ENCODE results near the gene KANSL1. TPM values are rescaled to one million over a fixed set of nuclear protein-coding genes. Genes with fewer than 3 reads are reported as not detected.
A peak's percentile ranks its signal among the peaks of the same experiment; 100 is the strongest.

The KANSL1 gene
- total and polyA plus RNA-seq, 2 of the 4 experiments (the other 2 are of a cell fraction): 19.1 to 49.6 TPM

- Histone ChIP-seq H2BK120ac (ENCODE audit: low read depth, low read length) (no peak overlapping the region), H2BK20ac (ENCODE audit: low read depth, low read length) (no peak overlapping the region), H3K27ac (ENCODE audit: insufficient read depth, low read length) (no peak overlapping the region), H3K9me3 (ENCODE audit: control insufficient read depth, insufficient read depth, low read length) (no peaks in the 10 kb centered on the region), H4K5ac (ENCODE audit: low read depth, low read length) (no peak overlapping the region), H2BK15ac (ENCODE audit: low read depth, low read length) (no peak overlapping the region), H3K9ac (ENCODE audit: low read depth, low read length) (no peak overlapping the region), H3K9me1 (ENCODE audit: insufficient read depth, low read length) (peaks cover 22% of the 10 kb centered on the region), H4K8ac (ENCODE audit: low read depth in 2 of 2, low read length in 2 of 2) (no peak overlapping the region), H3K14ac (replicated peaks; ENCODE audit: low read depth, low read length) (no peak overlapping the region), H3K4me3 (ENCODE audit: insufficient read depth, low read depth, low read length) (no peak overlapping the region), H3K4ac (ENCODE audit: low read depth, low read length) (no peak overlapping the region), H3K4me2 (ENCODE audit: low read depth, low read length) (no peak overlapping the region), H3K56ac (ENCODE audit: extremely low read depth, insufficient read depth, low read length) (no peak overlapping the region), H4K91ac (ENCODE audit: insufficient read depth, low read depth, low read length) (no peak overlapping the region), H2AK9ac (replicated peaks; ENCODE audit: low read depth, low read length, poor library complexity) (no peak overlapping the region), H3K4me1 (ENCODE audit: control insufficient read depth, insufficient read depth, low read length) (peaks cover 20% of the 10 kb centered on the region), H2AFZ (replicated peaks; ENCODE audit: low read length, poor library complexity) (no peak overlapping the region), H2AK5ac (ENCODE audit: low read depth, low read length) (no peak overlapping the region), H3K18ac (ENCODE audit: low read depth, low read length) (no peak overlapping the region), H3K23ac (ENCODE audit: low read depth, low read length) (no peak overlapping the region), H2BK5ac (ENCODE audit: low read depth, low read length, poor library complexity, severe bottlenecking) (no peak overlapping the region), H3K27me3 (ENCODE audit: control insufficient read depth, insufficient read depth, low read length) (no peaks in the 10 kb centered on the region), H3K36me3 (ENCODE audit: control insufficient read depth, insufficient read depth, low read length) (no peaks in the 10 kb centered on the region), H3K79me1 (ENCODE audit: low read depth in 1 of 2, low read length in 2 of 2) (peaks cover 7 to 88% of the 10 kb centered on the region in 2 experiments; a peak in 3 of 4 replicates), H4K20me1 (ENCODE audit: insufficient read depth, low read length) (peaks cover 96% of the 10 kb centered on the region)
- POLR2A ChIA-PET (ENCODE audit: unreplicated experiment): interaction anchor here (0.6 kb wide), 2 partner anchors 16 to 105 kb away, joined by 4 to 15 read pairs; no protein-coding TSS in a partner anchor
- in situ Hi-C loops (cut with MboI; ENCODE audit: low sequenced_read_pairs) (no loop called here), intact Hi-C loops (cut with micrococcal nuclease) (loop anchor here (10.0 kb wide), 1 partner anchor 55 kb away; no protein-coding TSS in a partner anchor), dilution Hi-C loops (cut with HindIII; ENCODE audit: low sequenced_read_pairs, unreplicated experiment) (no loop called here)
- no CpG with 5 or more reads among the region's 2 CpGs for WGBS, 2 experiments (ENCODE audit: extremely low coverage in 2 of 2, insufficient read length in 1 of 2)
- ATAC-seq (ENCODE audit: low read depth) (peak; percentile 84), DNase-seq (peak; percentile 87)
- CTCF ChIA-PET: no interaction called here
- BruUV-seq (replicated peaks): no TSS peak
- TF ChIP-seq CEBPB (IDR thresholded peaks at IDR 0.05; ENCODE audit: low read depth, low read length): peak; percentile 76
- TF ChIP-seq CHD1 (IDR thresholded peaks at IDR 0.05; ENCODE audit: low read depth, low read length): no peak
- no peak for TF ChIP-seq RCOR1 (IDR thresholded peaks at IDR 0.05; ENCODE audit: insufficient replicate concordance, low read length)
- no peak for TF ChIP-seq MAZ (IDR thresholded peaks at IDR 0.05; ENCODE audit: borderline replicate concordance, low read depth, low read length)
- no peak for TF ChIP-seq NFE2L2 (IDR thresholded peaks at IDR 0.05; ENCODE audit: low read depth, low read length)
- 0 out of 2 replicates have a peak, but pooled peaks have one; percentile 43 for TF ChIP-seq MXI1 (IDR thresholded peaks at IDR 0.05; ENCODE audit: borderline replicate concordance, low read depth, low read length)
- TF ChIP-seq SMC3 (IDR thresholded peaks at IDR 0.05; ENCODE audit: low read depth, low read length): no peak
- TF ChIP-seq FOS (IDR thresholded peaks at IDR 0.05; ENCODE audit: low read depth, low read length): no peak
Observed at GRCh38 chr17:46159686-46160085, 33.5 kb downstream of the KANSL1 start.

Data from IMR-90 (cell line).